ACC112 (cell line): ENCODE measurements around the gene TFG.
"Not testable (repeated sequence)": the region's sequence is repeated elsewhere in the genome, so short reads cannot be mapped to it uniquely, and the experiment has no call there.

ENCODE experiments used
- H2AFZ ChIP-seq: fragments of 200-600 bp; sonication (generic); one replicate; pipeline ENCODE4 v1.6.0; 2017; ENCODE audit warnings: antibody characterized with exemption, low read length; ENCODE audit not compliant: unreplicated experiment
- H3K27ac ChIP-seq: fragments of 200-600 bp; sonication (generic); 2 replicates; pipeline ENCODE4 v1.5.1; 2014; ENCODE audit warnings: low read depth, mild to moderate bottlenecking, antibody characterized with exemption, low read length, moderate library complexity
- H3K27me3 ChIP-seq: fragments of 200-600 bp; sonication (generic); 2 replicates; pipeline ENCODE4 v1.6.1; 2014; ENCODE audit warnings: mild to moderate bottlenecking, antibody characterized with exemption, low read length, moderate library complexity, mixed read lengths; ENCODE audit not compliant: insufficient read depth
- H3K36me3 ChIP-seq: fragments of 200-600 bp; sonication (generic); 2 replicates; pipeline ENCODE4 v1.6.1; 2016; ENCODE audit warnings: mild to moderate bottlenecking, antibody characterized with exemption, low read length, moderate library complexity, mixed read lengths; ENCODE audit not compliant: insufficient read depth
- H3K4me1 ChIP-seq: fragments of 200-600 bp; sonication (generic); one replicate; pipeline ENCODE4 v1.6.1; 2016; ENCODE audit warnings: low read length, mixed read lengths; ENCODE audit not compliant: insufficient read depth, unreplicated experiment, control insufficient read depth
- H3K4me3 ChIP-seq: fragments of 200-600 bp; sonication (generic); 2 replicates; pipeline ENCODE4 v1.5.1; 2014; ENCODE audit warnings: mild to moderate bottlenecking, low read depth, low read length
- H3K79me2 ChIP-seq: fragments of 200-600 bp; sonication (generic); one replicate; pipeline ENCODE4 v1.6.0; 2016; ENCODE audit warnings: low read length; ENCODE audit not compliant: control insufficient read depth, unreplicated experiment, insufficient read depth

The TFG gene

DNA sequence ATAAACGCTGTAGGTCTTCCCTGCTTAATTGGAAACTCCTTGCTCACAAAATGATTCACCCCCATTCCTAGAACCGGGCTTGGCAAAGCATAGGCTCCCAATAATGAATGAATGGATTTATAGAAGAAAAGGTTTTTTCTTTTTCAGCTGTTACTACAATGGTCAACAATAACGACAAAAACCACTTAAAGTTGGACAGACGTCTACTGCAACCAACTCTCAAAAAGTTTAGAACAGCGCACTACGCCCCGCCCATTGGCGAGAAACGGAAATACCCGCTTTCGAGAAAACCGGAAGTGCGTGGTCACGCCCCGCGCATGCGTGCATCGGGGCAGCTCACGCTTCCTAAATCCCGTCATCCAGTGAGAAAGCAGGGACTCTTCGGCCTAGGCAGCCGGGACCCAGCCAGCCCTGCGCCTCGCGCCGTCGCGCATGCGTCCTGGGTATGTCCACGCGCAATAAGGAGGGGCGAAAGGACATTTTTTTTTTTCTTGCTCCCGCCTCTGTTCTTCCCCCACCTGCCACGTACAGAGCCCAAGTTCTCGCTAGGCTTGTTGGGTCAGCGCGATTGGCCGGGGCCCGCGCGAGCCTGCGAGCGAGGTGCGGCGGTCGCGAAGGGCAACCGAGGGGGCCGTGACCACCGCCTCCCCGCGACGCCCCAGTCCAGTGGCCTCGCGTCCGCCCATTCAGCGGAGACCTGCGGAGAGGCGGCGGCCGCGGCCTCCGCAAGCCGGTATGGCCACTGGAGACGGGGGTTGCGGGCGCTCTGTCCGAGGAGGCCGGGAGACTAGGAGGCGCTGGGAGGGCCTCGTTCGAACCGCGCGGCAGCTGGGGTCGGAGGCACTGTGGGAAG is at the start of gene TFG:
TSS of gene TFG (plus strand) at position 506 of the 853 bp plus-strand sequence. CDS start 4,192 bp downstream, outside the sequence.
- H3K36me3 ChIP-seq = peaks cover 21% of the 10 kb centered on the region
- peaks cover 45% of the 10 kb centered on the region for H3K79me2 ChIP-seq
- H3K4me3 ChIP-seq = peak within 1 kb of the TSS; percentile 93
- H3K27ac ChIP-seq = peak within 1 kb of the TSS; percentile 88
- no peaks in the 10 kb centered on the region for H3K27me3 ChIP-seq
- peaks cover 23% of the 10 kb centered on the region for H3K4me1 ChIP-seq
- peak within 1 kb of the TSS; percentile 83 for H2AFZ ChIP-seq

DNA sequence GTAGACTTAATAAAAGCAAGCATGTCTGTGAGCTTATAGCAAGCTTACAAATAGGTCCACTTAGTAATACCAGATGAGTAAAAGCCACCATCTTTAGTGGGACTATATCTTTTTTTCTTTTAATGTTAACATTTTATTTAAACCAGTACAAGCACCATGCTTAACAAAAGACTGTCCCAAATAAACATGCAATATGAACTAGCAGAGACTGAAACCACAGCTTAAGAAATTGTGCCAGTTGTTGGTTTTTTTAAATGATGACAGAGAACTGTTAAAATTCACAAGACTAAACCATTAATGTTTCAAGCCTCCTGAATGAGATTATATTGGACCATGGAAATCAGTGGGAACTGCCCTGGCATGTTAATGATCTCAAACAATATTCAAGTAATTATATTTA is 48.0 kb upstream of the TFG start:
- not testable (repeated sequence) for H3K79me2 ChIP-seq, H3K36me3 ChIP-seq, H3K27me3 ChIP-seq, H3K4me3 ChIP-seq, H3K27ac ChIP-seq, H3K4me1 ChIP-seq
- peak overlapping the region; percentile 50 for H2AFZ ChIP-seq

DNA sequence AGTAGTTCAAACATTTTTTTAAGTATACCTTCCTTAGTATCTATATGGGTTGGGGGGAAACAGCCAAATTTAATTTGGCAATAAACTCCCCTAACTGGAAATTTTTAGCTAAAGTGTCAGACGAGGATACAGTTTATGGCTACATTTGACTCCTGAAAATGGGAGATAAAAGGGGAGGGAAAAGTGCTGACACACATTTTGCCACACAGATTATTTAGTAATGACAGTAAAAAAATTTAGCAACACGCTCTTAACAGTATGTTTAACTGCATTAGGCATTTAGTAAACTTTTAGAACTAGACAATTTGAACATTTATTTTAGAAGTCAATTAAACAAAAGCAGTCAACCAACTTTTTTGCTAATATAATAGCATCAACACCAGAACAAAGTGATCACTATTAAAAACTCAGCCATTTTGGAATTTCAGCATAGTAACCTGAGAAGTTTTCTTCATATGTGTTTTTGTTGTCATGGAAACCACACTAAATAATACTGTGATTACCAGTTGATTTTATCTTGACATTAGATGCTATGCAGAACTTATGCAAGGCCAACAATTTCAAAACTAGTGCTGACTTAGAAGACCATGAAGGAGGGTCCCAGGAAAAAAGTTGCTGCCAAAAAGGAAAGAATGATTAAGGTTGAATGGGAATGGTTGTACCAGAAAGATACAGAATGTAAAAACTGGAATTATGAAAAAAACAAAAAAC is 47.0 kb upstream of the TFG start:
- H2AFZ ChIP-seq = no peak overlapping the region
- no peaks in the 10 kb centered on the region for H3K4me1 ChIP-seq
- no peaks in the 10 kb centered on the region for H3K79me2 ChIP-seq
- H3K27me3 ChIP-seq = no peaks in the 10 kb centered on the region
- H3K36me3 ChIP-seq = no peaks in the 10 kb centered on the region
- no peak overlapping the region for H3K4me3 ChIP-seq
- 0 out of 2 replicates have a peak overlapping the region, but pooled peaks have one; percentile 4 for H3K27ac ChIP-seq

- Histone ChIP-seq H3K4me3 (no peak overlapping the region), H3K79me2 (no peaks in the 10 kb centered on the region), H3K27ac (no peak overlapping the region), H3K27me3 (no peaks in the 10 kb centered on the region), H3K36me3 (no peaks in the 10 kb centered on the region), H3K4me1 (no peaks in the 10 kb centered on the region), H2AFZ (peak overlapping the region; percentile 64)
These were observed 44.1 kb upstream of the TFG start for GRCh38 chr3:100665230-100665629.

DNA sequence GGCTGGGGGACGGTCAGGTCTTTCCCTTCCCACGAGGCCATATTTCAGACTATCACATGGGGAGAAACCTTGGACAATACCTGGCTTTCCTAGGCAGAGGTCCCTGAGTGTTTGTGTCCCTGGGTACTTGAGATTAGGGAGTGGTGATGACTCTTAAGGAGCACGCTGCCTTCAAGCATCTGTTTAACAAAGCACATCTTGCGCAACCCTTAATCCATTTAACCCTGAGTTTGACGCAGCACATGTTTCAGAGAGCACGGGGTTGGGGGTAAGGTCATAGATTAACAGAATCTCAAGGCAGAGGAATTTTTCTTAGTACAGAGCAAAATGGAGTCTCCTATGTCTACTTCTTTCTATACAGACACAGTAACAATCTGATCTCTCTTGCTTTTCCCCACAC is 42.6 kb upstream of the TFG start:
- H3K27me3 ChIP-seq, H3K27ac ChIP-seq, H3K4me1 ChIP-seq, H3K36me3 ChIP-seq, H2AFZ ChIP-seq, H3K79me2 ChIP-seq, H3K4me3 ChIP-seq: not testable (repeated sequence)

DNA sequence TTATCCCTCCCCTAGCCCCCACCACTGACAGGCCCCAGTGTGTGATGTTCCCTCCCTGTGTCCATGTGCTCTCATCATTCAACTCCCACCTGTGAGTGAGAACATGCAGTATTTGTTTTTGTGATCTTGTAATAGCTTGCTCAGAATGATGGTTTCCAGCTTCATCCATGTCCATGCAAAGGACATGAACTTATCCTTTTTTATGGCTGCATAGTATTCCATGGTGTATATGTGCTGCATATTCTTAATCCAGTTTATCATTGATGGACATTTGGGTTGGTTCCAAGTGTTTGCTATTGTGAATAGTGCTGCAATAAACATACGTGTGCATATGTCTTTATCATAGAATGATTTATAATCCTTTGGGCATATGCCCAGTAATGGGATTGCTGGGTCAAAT is 42.0 kb upstream of the TFG start:
- H3K4me1 ChIP-seq, H3K27ac ChIP-seq, H3K36me3 ChIP-seq, H2AFZ ChIP-seq, H3K79me2 ChIP-seq, H3K27me3 ChIP-seq, H3K4me3 ChIP-seq: not testable (repeated sequence)

DNA sequence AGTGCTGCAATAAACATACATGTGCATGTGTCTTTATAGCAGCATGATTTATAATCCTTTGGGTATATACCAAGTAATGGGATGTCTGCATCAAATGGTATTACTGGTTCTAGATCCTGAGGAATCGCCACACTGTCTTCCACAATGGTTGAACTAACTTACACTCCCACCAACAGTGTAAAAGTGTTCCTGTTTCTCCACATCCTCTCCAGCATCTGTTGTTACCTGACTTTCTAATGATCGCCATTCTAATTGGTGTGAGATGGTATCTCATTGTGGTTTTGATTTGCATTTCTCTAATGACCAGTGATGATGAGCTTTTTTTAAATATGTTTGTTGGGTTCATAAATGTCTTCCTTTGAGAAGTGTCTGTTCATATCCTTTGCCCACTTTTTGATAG is 38.3 kb upstream of the TFG start:
- H2AFZ ChIP-seq, H3K36me3 ChIP-seq, H3K79me2 ChIP-seq, H3K4me1 ChIP-seq, H3K27me3 ChIP-seq, H3K4me3 ChIP-seq, H3K27ac ChIP-seq: not testable (repeated sequence)

- no peak overlapping the region for H2AFZ ChIP-seq
These were observed 27.8 kb upstream of the TFG start for GRCh38 chr3:100681496-100681895.

DNA sequence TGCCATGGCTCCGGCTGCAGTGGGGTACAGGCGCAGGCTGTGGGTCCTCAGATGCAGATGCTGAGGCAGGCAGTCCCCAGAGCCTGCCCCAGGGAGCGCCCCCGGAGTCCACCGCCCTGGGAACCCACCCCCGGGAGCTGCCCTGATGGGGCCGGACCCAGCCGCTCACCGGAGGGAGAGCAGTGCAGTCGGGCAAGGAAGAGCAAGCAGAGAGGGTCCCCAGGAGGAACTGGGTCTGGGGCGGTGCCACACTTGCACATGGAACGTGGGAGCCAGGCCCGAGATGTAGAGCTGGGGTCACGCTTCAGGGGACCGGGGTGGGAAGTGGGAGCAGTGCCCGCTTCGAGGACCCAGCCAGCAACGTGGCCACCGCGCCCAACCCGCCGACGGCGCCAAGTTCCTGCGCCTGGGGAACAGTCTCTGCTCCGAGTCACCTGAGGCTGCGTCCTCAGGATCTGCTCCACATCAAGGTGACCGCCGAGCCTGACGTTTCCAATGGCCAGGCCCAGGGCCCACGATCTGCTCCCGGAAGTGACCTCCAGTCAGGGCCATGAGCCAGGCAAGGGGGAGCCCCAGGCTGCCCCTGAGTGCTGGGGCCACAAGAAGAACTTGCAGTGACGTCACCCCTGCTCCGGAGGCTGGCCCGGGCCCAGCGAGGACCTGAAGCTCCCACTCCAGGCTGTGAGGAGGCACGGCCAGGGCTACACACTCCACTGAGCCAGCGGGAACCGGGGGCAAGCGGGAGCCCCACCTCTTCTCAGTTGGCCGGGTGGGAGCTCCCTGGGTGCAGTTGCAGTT is 27.0 kb upstream of the TFG start:
- H3K4me1 ChIP-seq = no peaks in the 10 kb centered on the region
- H2AFZ ChIP-seq = no peak overlapping the region
- H3K27ac ChIP-seq = no peak overlapping the region
- H3K4me3 ChIP-seq = no peak overlapping the region
- no peaks in the 10 kb centered on the region for H3K27me3 ChIP-seq
- no peaks in the 10 kb centered on the region for H3K79me2 ChIP-seq
- no peaks in the 10 kb centered on the region for H3K36me3 ChIP-seq

More at GRCh38 chr3:100681496-100681895, 27.8 kb upstream of the TFG start:
- Histone ChIP-seq H3K27me3 (no peaks in the 10 kb centered on the region), H3K36me3 (no peaks in the 10 kb centered on the region), H3K4me1 (no peaks in the 10 kb centered on the region), H3K4me3 (no peak overlapping the region), H3K27ac (no peak overlapping the region), H3K79me2 (no peaks in the 10 kb centered on the region)

DNA sequence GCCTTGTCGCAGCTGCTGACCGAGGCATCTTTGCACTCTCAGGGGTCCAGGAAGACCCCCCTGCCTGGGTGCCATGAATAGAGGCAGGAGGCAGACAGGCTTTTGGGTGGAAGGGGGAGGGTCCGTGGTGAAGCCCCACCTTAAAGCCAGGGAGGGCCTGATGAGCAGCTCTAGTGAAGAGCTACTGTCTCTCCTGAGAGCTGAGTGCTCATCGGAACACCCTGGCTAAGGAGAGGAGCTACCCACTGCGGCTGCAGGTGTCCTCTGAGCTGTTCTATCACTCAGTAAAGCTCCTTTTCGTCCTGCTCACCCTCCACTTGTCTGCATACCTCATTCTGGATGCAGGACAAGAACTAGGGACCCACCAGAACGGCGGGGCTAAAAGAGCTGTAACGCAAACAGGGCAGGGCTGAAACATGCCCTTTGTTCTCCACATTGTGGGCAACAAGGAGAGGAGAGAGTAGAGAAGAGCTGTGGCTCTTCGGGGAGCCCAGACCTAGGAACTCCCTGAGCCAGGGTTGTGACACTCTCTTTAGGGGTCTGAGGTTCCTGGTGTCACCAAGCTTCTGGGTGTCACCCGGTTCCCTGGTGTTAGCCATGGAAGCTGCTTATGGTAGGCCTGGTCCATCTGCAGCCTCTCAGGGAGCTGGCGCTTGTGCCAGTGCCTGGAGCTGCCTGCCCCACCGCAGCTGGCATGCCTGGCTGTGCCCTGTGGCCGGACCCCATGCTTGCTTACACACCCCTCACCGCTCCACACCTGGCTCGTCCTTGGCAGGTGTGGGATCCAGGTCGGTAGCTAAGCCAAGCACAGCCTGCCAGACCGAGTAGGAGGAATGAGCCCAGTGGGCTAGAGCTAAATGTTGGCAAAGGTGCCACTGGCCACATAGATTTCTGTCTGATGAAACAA is 26.2 kb upstream of the TFG start:
- Histone ChIP-seq H3K79me2 (no peaks in the 10 kb centered on the region), H3K4me1 (no peaks in the 10 kb centered on the region), H3K36me3 (no peaks in the 10 kb centered on the region), H2AFZ (no peak overlapping the region), H3K27ac (no peak overlapping the region), H3K4me3 (no peak overlapping the region), H3K27me3 (no peaks in the 10 kb centered on the region)
